Renal pelvis (tissue), 12 donors: ENCODE results near the gene PLA2G5. TPM values are rescaled to one million over a fixed set of nuclear protein-coding genes. Genes with fewer than 3 reads are reported as not detected.
A peak's percentile ranks its signal among the peaks of the same experiment; 100 is the strongest.
"Not testable (repeated sequence)": the region's sequence is repeated elsewhere in the genome, so short reads cannot be mapped to it uniquely, and the experiment has no call there.

ENCODE experiments used
- DNase-seq: peaks from one replicate; pipeline ENCODE4 v3.0.0-alpha.2; 2013
- long read RNA-seq, 16 experiments: transcript quantifications; one replicate each; lab custom pipeline, GENCODE V29; 2026
- polyA plus RNA-seq, 3 donors: library from polyadenylated mRNA; unstranded; fragments of 120-200 nt; gene quantifications; one replicate each; pipeline ENCODE4 v1.2.1, GENCODE V29; 2013; ENCODE audit not compliant: insufficient read length in 3 of 3

Gene PLA2G5
- not detected for polyA plus RNA-seq
- long read RNA-seq, donor 1: 0 reads
- long read RNA-seq, donor 2: 0 reads
- long read RNA-seq, donor 3: 0 reads
- long read RNA-seq, donor 4: 0 reads
- long read RNA-seq, donor 5: 0 reads
- long read RNA-seq, donor 6: 0 reads
- long read RNA-seq, donor 7: 0 reads
- long read RNA-seq, donor 8: 0 reads
- long read RNA-seq, donor 9: 0 reads
- long read RNA-seq, donor 10: 0 reads
- long read RNA-seq, donor 11: 0 reads
- long read RNA-seq, donor 12: 0 reads
- long read RNA-seq, donor 13: 0 reads
- long read RNA-seq, donor 14: 0 reads
- long read RNA-seq, donor 15: 0 reads
- long read RNA-seq, donor 16: 0 reads

DNA sequence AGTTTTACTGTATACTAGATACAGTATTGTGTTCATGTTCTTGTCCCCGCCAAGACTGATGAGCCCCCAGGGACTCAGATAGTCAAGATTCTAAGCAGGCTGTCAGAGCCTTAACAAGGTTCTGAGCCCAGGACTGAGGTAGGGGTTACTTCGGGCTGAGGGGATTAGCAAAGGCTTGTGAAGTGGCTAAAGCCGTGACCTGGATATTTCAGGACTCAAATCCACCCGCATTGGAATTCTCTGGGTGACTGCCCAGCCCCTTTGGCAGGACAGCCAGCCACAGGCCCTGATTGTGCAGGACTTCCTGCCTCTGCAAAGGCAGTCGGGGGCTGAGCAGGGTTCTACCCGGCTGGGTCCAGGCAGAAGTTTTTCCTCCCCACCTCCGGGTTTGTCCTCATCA, at the start of gene PLA2G5:
Gene PLA2G5, plus strand, starts transcription at position 321 of the 400 bp plus-strand sequence. CDS start 14,637 bp downstream, outside the sequence.
- no peak for DNase-seq

DNA sequence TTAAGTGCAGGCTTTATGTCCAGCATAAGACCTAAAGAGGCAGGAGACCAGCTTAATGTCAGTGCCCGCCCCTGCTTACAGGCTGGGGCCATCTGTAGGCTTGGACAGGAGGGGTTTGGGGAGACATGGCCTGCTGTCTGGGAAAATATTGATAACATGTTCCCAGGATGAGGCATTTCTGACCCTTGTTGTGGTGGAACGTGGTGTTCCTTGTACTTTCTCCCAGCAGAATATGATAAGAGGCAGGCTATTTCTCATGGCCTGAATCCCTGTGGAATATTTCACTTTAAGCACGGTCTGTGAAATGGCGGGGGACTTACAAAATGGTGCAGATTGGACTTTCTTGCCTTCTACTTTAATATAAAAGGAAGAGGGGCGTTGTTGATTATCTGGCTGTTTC, 41.9 kb upstream of the PLA2G5 start:
- no peak for DNase-seq

DNA sequence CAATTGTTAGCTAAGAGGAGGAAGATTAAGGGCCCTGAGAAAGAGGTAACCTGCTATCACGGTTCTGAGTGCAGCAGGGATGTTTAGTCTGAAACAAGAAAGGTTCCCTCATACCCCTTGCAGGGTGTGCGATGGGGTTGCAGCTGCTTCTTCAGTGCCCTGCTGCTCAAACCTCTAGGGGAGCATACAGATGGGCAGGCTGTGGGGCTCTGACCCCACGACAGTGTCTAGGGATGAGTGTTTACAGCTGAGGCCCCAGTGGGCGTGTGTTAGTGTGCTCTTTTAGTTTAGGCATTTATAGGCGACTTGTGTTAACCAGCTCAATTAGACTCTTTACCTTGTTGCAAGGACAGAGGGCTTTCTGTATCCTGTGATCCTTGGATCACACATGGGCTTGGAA, 41.3 kb upstream of the PLA2G5 start:
- no peak for DNase-seq

DNA sequence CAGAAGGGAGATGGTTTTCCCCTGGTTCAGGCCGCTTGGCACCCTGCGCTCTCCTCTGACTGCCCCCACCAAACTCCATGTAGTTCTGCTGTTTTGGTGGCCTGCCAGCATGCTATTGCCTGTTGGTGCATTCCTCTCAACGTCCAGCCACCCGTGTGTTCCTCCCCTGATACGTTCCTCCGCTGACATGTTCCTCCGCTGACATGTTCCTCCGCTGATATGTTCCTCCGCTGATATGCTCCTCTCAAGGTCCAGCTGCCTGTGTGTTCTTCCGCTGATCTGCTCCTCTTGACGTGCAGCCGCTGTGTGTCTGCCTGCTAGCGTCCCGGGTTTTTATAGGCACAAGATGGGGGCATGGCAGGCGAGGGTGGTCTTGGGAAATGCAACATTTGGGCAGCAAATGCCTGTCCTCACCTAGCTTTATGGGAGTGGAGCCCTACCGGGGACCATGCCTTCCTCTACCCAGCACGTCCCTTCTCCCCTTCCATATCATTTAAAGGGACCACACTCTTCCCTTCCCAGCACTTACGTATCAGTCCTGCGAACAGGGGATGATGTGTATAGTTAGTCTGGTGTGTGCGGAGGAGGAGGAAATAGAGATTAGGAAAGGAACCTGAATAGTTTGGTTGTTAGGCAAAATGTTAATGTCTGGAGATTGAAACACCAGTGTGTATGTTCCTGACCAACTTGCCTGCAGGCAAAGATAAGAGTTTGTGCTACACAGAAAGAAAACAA, 40.6 kb upstream of the PLA2G5 start:
- no peak for DNase-seq

DNA sequence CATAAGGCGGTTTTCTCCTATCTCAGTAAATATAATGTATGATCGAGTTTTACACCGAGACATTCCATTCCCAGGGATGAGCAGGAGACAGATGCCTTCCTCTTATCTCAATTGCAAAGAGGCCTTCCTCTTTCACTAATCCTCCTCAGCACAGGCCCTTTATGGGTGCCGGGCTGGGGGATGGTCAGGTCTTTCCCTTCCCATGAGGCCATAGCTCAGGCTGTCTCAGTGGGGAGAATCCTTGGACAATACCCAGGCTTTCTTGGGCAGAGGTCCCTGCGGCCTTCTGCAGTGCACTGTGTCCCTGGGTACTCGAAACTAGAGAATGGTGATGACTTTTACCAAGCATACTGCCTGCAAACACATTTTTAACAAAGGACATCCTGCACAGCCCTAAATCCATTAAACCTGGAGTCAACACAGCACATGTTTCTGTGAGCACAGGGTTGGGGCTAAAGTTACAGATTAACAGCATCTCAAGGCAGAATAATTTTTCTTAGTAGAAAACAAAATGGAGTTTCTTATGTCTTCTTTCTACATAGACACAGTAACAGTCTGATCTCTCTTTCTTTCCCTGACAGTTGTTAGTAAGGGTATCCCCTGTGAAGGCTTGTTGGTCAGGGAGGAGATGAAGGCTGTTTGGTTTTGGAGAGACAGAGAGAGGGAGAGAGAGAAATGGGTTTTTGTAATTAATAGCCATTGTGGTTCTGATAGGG, 39.4 kb upstream of the PLA2G5 start:
- DNase-seq: not testable (repeated sequence)

GRCh38 chr1:20031161-20031560, 38.8 kb upstream of the PLA2G5 start:
- no peak for DNase-seq

GRCh38 chr1:20031836-20032235, 38.2 kb upstream of the PLA2G5 start:
- no peak for DNase-seq

- no peak for DNase-seq
Observed at GRCh38 chr1:20032425-20032824, 37.6 kb upstream of the PLA2G5 start.

- DNase-seq: no peak
Observed at GRCh38 chr1:20033420-20033819, 36.6 kb upstream of the PLA2G5 start.

- no peak for DNase-seq
Observed at GRCh38 chr1:20035114-20035513, 34.9 kb upstream of the PLA2G5 start.

DNA sequence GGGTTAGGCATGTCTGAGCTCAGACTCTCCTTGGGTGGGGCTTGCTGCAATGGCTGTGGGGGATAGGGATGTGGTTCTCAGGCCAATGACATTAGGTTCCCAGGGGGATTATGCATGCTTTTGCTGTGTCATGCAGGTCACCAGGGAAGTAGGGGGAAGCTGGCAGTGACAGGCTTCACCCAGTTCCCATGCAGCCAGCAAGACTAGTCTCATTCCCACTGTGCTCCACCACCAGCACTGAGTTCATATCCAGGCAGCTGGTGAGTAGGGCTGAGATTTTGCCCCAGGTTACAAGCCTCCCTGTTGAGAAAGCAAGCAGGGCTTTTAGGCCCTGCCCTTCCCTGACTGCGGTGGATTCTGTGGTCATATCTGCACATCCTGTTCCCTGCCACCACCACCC, 32.1 kb upstream of the PLA2G5 start:
- DNase-seq: no peak

- DNase-seq: no peak
Observed at GRCh38 chr1:20047096-20047495, 22.9 kb upstream of the PLA2G5 start.

GRCh38 chr1:20048563-20048962, 21.4 kb upstream of the PLA2G5 start:
- no peak for DNase-seq

GRCh38 chr1:20049056-20049798, 20.8 kb upstream of the PLA2G5 start:
- not testable (repeated sequence) for DNase-seq

- no peak for DNase-seq
Observed at GRCh38 chr1:20051218-20051829, 18.7 kb upstream of the PLA2G5 start.

- DNase-seq: no peak
Observed at GRCh38 chr1:20052386-20052785, 17.6 kb upstream of the PLA2G5 start.

DNA sequence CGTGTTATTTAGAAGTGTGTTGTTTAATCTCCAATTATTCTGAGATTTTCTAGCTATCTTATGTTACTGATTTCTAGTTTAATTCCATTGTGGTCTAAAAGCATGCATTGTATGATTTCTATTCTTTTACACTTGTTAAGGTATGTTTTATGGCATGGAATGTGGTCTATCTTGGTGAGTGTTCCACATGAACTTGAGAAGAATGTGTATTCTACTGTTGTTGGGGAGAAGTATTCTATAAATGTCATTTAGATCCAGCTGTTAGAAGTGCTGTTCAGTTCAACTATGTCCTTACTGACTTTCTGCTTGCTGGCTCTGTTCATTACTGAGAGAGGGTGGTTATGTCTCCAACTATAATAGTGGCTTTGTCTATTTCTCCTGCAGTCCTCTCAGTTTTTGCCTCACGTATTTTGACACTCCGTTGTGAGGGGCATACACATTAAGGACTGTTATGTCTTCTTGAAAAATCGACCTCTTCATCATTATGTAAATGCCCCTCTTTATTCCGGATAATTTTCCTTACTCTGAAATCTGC, 12.0 kb upstream of the PLA2G5 start:
- DNase-seq: no peak

DNA sequence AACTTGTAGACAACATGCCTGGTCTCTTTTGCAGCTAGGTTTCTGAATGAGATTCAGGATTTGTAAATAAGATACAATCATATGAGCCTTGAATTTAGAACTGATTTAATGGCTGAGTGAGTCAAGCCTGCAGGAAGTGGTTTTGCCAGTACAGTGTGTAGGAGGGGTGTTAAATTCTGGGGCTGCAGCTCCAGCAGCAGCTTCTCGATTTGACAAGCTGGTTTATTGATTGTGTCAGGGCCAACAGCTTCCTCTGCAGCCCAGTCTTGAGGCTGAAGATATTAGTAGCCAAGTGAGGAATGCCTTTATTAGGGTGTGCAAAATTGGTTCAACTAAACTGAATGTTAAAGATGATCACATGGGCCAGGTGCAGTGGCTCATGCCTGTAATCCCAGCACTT, 11.5 kb upstream of the PLA2G5 start:
- DNase-seq: peak; percentile 31

- no peak for DNase-seq
Observed at GRCh38 chr1:20059847-20060246, 10.1 kb upstream of the PLA2G5 start.

- not testable (repeated sequence) for DNase-seq
Observed at GRCh38 chr1:20060791-20061190, 9.2 kb upstream of the PLA2G5 start.

GRCh38 chr1:20061866-20062265, 8.1 kb upstream of the PLA2G5 start:
- DNase-seq: no peak
